T-helper 2 cell treated with Interferon-gamma antibody and Interleukin-4, amounts not matched to agents 100 ng/mL and 5 ng/mL, for 36 hours (primary cell): ENCODE data around the gene IL32. TPM values are rescaled to one million over a fixed set of nuclear protein-coding genes. Genes with fewer than 3 reads are reported as not detected.

Experiments
- intact Hi-C: fragments of 100-400 bp; cut with micrococcal nuclease; formaldehyde crosslinking; loops from one replicate; pipeline ENCODE4 v1.15.1; 2023
- total RNA-seq: library from RNA; stranded (reverse); gene quantifications from 2 replicates; pipeline ENCODE4 v1.2.3, GENCODE V29; 2022

IL32 gene
- total RNA-seq, 1 donor from 2014 or later = 3,664 TPM

- intact Hi-C loops = no loop called here
Observed at GRCh38 chr16:3087243-3088235, 22.1 kb downstream of the IL32 start.

DNA sequence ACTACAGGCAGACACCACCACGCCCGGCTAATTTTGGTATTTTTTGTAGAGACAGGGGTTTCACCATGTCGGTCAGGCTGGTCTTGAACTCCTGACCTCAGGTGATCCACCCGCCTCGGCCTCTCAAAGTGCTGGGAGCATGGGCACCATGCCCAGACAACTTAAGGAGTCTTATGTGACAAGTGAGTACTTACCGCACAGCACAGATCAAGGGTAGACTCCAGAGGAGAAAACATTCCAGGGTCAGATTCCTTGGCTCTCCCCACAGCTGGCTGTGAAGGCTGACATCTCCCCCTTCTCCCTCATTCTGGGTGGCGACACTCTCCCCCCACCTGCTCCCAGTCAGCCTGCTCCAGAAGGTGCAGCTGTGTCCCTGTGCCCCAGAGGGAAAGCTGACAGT is 23.0 kb downstream of the IL32 start:
- intact Hi-C loops = no loop called here

DNA sequence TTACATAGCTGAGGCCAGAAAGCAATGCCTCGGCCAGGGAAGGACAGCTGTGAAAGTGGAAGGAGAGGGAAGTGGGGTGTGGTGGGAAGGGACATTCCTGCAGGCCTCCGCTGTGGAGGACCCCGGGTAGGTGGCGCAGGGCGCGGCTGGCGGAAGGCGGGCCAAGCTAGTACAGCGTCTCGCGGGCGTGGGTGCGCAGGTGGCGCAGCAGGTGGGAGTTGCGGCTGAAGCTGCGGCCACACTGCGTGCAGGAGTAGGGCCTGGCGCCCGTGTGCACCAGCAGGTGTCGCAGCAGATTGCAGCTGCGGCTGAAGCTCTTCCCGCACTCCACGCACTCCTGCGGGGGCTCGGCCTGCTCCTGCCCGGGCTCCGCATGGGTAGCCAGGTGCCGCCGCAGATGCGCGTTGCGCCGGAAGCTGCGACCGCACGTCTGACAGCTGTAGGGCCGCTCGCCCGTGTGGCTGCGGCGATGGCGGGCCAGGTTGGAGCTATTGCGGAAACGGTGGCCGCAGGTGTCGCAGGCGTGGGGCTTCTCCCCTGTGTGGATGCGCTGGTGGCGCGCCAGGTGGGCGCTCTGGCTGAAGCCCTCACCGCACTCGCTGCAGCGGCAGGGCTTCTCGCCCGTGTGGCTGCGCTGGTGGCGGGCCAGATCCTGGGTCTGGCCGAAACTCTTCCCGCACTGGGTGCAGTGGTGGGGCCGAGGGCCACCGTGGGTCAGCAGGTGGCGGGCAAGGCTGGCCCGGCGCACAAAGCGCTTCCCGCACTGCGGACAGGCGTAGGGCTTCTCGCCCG is 23.7 kb downstream of the IL32 start:
- intact Hi-C loops = no loop called here

- intact Hi-C loops = loop anchor here (5.0 kb wide), 1 partner anchor 37 kb away; no protein-coding TSS in a partner anchor
Observed at GRCh38 chr16:3089717-3090592, 24.5 kb downstream of the IL32 start.

- intact Hi-C loops = loop anchor here (5.0 kb wide), 1 partner anchor 36 kb away; no protein-coding TSS in a partner anchor
Observed at GRCh38 chr16:3091551-3091950, 26.1 kb downstream of the IL32 start.

DNA sequence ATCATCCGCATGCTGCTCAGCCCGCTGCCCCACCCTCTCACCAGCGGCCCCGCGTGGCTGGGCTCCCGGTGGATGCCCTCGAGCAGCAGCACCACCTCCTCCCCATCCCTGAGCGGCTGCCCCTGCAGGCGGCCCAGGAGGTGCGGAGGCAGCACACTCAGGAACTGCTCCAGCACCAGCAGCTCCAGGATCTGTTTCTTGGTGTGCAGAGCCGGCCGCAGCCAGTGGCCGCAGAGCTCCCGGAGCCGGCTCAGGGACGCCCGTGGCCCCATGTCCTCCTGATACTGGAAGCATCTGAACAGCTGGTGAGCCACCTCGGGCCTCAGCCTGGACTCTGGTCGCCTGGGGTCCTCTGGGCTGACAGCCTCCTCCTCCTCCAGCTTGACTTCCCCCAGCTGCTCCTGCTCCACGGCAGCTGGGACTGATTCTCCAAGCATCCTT is 27.1 kb downstream of the IL32 start:
- intact Hi-C loops = loop anchor here (5.0 kb wide), 1 partner anchor 35 kb away; no protein-coding TSS in a partner anchor

DNA sequence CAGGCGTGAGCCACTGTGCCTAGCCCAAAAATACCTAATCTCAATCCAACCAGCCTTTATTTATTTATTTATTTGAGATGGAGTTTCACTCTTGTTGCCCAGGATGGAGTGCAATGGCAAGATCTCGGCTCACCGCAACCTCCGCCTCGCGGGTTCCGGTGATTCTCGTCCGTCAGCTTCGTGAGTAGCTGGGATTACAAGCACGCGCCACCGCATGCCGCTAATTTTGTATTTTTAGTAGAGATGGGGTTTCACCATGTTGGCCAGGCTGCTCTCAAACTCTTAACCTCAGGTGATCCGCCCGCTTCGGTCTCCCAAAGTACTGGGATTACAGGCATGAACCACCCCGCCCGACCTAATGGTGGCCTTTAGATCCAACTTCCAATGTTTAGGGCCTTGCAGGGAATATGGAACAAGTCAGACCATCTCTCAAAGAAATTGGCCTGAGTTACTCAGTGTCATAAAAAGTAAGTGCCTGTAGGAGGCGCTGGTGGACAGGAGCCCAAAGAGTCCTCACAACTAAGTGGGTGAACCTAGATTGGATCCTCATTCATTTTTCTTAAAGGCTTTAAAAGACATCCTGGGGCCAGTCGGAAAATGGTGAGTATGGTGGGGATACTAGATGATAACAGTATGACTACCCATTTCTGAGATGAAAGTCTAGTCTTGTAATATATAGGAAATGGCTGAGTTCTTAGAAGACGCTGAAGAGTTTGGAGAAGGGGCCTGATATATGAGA is 29.0 kb downstream of the IL32 start:
- intact Hi-C loops = loop anchor here (5.0 kb wide), 1 partner anchor 33 kb away; no protein-coding TSS in a partner anchor

GRCh38 chr16:3095869-3096268 is 30.4 kb downstream of the IL32 start:
- intact Hi-C loops = no loop called here

GRCh38 chr16:3096362-3096761 is 30.9 kb downstream of the IL32 start:
- intact Hi-C loops = no loop called here

DNA sequence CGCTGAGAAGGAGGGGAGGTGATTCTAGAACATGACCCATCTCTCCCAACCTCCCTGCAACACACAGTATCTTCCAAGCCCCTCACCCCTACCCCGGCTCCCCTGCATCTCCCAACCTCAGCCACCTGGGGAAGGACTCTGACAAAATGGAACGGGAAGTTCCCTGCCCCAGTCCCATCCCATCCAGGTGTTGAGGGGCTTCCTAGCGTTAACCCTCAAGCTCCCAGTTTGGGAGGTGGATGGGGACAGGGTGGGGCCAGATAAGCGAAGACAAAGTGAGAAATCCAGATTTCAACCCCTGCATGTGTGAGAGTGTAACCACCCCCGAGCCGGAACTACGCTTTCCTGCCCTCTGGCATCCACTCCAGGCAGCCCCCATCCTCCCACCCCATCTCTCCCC is 31.8 kb downstream of the IL32 start:
- intact Hi-C loops = no loop called here

DNA sequence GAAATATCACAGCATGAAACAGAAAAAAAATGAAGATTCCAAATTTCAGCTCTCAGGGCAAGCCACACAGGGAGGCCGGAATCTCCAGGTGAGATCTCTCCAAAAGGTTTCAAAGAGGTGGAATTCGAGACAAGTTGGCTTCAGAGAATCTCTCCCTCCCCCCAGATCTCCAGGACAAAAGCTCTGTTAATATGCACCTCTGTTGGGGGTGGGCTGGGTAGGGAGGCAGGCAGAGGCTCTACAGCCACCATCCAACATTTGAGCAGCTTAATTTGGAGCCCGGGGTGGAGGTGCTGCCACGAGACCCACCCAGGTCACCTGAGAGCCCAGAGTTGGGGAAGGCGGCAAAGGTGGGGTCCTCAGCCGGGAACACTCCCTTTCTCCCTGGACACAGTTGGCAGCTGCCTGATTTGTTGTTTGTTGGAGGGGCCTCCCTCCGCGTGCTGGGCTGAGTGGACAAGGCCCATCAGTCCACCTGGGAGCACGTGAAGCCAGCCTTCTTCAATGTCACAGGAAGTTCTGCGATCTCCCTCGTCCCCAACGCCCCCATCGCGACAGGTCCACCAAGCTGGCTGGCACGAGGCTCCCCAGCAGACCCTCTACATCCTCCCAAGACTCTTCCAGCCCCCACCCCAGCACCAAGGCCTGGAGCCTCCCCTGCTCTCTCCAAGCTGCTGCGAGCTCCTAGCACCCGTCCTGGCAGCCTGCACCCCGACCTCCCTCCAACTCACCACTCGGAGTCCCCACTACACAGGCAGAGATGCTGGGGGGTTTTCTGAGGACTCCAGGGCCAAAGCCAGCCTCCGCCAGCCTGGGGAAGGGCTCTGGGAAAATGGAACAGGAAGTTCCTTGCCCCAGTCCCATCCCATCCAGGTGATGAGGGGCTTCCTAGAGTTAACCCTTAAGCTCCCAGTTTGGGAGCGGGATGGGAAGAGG is 33.3 kb downstream of the IL32 start, which contains the start of gene ZSCAN10:
Gene ZSCAN10 (minus strand): TSS at position 836 of the 936 bp plus-strand sequence. CDS start 6,357 bp downstream, outside the sequence.
- intact Hi-C loops = no loop called here

GRCh38 chr16:3099395-3099731 is 33.9 kb downstream of the IL32 start:
- intact Hi-C loops = no loop called here

DNA sequence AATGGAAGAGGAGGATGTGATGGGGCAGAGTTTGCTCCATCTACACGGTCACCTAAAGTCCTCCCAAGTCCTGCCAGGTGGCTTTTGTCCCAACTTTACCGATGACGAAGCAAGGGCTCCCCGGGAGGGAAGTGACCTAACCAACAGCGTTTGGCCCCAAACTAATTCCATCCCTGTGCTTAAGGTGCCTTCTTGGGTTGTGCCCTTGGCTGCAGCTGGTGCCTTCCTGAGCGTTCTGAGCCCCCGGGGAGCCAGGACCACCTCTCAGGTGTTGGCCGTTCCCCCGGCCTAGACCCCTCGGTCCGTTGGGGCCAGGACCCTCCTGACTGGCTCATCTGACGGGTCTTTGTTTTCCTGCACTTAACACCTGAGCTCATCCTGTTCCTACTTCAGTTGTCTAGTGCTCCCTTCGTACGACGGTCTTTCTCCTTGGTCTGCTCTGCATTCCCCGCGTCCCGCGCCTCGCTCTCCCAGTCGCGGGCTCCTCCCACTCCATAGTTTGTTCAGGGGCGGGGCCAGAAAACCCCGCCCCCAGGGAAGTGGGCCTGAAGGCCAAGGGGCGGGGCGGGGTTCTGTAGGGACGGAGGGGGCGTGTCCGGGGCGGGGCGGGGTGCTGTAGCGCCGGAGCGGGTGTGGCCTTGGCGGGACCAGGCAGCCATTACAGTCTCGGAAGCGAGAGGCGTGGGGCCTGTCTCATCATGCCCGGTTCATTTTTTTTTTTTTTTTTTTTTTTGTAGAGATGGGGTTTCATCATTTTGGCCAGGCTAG is 34.5 kb downstream of the IL32 start:
- intact Hi-C loops = loop anchor here (1.0 to 2.0 kb wide), 4 partner anchors 24 to 41 kb away; partner anchors contain the start of gene ZNF213

DNA sequence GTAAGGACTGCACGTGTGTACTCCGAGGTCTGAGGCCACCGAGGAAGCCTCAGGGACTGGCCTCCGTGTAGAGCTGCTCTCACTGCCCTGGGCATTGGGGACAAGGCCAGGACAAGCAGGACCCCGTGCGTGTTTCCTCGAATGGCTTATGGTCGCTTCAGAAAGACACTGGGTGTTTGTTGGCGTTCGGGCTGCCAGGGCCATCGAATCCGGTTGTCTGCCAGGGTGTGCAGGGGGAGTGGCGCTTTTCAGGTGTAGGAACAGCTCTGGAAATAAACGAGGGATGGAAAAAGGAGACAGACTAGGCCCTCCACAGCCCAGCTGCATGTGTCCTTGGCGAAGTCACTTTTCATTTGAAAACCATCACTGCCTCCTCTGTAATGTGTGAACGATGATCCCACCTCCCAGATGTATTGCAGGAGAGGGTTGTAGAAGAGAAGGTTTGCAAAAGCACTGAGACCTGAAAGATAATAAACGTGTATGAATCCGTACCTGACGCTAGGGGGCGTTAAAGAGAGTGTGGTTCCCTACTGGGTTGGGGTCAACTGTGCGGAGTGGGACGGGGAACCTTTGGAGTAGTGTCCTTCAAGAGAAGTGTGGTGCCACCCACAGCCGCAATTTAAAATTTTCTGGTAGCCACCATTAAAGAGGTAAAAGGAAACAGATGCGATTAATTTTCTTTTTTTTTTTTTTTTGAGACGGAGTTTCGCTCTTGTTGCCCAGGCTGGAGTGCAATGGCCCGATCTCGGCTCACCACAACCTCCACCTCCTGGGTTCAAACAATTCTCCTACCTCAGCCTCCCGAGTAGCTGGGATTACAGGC is 35.8 kb downstream of the IL32 start:
- intact Hi-C loops = loop anchor here (2.0 kb wide), 2 partner anchors 26 to 42 kb away; no protein-coding TSS in a partner anchor

DNA sequence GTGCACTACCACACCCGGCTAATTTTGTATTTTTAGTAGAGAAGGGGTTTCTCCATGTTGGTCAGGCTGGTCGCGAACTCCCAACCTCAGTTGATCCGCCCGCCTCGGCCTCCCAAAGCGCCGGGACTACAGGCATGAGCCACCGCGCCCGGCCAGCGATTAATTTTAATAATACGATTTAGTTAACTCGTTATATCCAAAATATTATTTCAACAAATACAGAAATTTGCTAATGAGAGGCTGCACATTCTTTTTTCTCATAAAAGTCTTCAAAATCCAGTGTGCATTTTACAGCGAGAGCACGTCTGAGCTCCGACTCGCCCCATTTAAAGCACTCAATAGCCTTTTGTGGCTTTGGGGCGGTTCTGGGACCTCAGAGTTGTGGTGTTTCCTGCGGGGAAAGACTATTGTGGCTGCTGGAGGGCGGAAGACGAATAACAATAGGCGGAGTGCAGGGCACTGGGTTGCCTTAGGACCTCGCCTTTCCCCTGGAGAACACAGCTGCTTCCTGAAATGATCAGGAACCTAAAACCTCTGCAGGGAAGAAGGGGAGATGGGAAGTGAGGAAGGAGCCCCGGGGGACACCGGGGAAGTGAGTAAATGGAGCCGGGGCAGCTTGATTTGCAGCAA is 36.5 kb downstream of the IL32 start:
- intact Hi-C loops = loop anchor here (2.0 kb wide), 2 partner anchors 27 to 43 kb away; no protein-coding TSS in a partner anchor

DNA sequence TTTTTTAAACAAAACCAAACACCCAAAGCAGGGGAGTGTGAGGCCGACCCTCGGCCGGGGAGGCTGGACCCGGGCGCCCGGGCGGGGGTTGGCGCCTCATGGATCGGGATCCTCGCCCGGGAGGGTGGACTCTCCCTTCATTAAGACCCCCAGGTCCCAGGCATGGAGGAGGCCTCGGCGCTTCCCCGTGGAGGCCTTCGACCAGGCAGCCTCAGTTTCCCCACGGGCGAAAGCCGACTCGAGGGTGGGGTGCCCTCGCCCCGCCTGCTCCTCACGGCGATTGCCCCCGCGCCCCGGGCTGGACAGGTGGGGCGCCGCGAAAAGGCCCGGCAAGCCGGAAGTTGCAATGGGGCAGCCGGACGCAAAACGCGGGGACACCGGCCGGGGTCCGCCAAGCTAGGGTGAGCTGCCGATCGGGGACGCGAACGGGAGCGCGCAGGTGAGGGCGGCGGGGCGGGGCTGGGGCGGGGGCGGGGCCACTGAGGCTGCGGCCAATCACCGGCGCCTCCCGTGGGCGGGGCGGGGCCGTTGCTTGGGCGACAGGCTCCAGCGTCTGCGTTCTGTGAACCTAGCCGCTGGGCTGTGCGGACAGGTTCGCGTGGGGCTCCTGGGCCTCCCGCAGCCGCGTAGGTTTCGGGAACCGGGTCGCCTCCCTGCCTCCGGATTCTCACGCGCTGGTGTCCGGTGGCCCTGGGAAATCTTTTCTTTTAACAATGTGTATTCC is 40.9 kb downstream of the IL32 start:
- intact Hi-C loops = loop anchor here (1.0 kb wide), 2 partner anchors 18 to 23 kb away; no protein-coding TSS in a partner anchor
